CD14-positive monocyte (primary cell): ENCODE measurements around the gene ANKRD49. TPM values are rescaled to one million over a fixed set of nuclear protein-coding genes. Genes with fewer than 3 reads are reported as not detected.

Experiments
- DNase-seq, 3 donors: peaks; one replicate each; pipeline ENCODE4 v3.0.0-alpha.2; 2011 to 2022
- H2AFZ ChIP-seq: 2 replicates; pipeline ENCODE4 v1.6.0; 2012; ENCODE audit warnings: mild to moderate bottlenecking, low read depth, low read length, inconsistent platforms; ENCODE audit not compliant: insufficient read depth, poor library complexity, severe bottlenecking
- H3K27ac ChIP-seq, 2 donors: 1 replicate in 1 of 2; 2 replicates in 1 of 2; pipeline ENCODE4 v1.5.1; 2012 to 2013; ENCODE audit warnings: low read length in 2 of 2, control low read depth in 1 of 2, inconsistent platforms in 1 of 2, low read depth in 1 of 2, mild to moderate bottlenecking in 1 of 2
- H3K27me3 ChIP-seq, 2 donors: one replicate each; pipeline versions ENCODE4 v1.6.0 to v1.6.1; 2011 to 2013; ENCODE audit warnings: low read length in 2 of 2; ENCODE audit not compliant: control insufficient read depth in 2 of 2, insufficient read depth in 2 of 2
- H3K36me3 ChIP-seq, 2 donors: replicated peaks in 1 of 2; 1 replicate in 1 of 2; 2 replicates in 1 of 2; pipeline versions ENCODE4 v1.5.1 to v1.6.1; 2012 to 2013; ENCODE audit warnings: low read length in 2 of 2, control low read depth in 1 of 2, inconsistent platforms in 1 of 2, mild to moderate bottlenecking in 1 of 2; ENCODE audit not compliant: insufficient read depth in 2 of 2, control insufficient read depth in 1 of 2
- H3K4me1 ChIP-seq, 2 donors: 1 replicate in 1 of 2; 2 replicates in 1 of 2; pipeline versions ENCODE4 v1.5.1 to v1.6.1; 2012 to 2013; ENCODE audit warnings: low read length in 2 of 2, control low read depth in 1 of 2, inconsistent platforms in 1 of 2, mild to moderate bottlenecking in 1 of 2, moderate library complexity in 1 of 2; ENCODE audit not compliant: insufficient read depth in 2 of 2, control insufficient read depth in 1 of 2
- H3K4me2 ChIP-seq: replicated peaks from 2 replicates; pipeline ENCODE3; 2012; ENCODE audit warnings: low read length, moderate library complexity, mild to moderate bottlenecking; ENCODE audit not compliant: poor library complexity, severe bottlenecking; ENCODE audit errors: extremely low read depth
- H3K4me3 ChIP-seq, 3 experiments: fragments of 200-600 bp in 1 of 3; sonication (generic) in 1 of 3; replicated peaks in 1 of 3; 1 replicate in 2 of 3; 2 replicates in 1 of 3; pipeline ENCODE4 v1.5.1; 2011 to 2013; ENCODE audit warnings: low read length in 3 of 3, mild to moderate bottlenecking in 3 of 3, control low read depth in 2 of 3, low read depth in 2 of 3, inconsistent platforms in 1 of 3, moderate library complexity in 1 of 3
- H3K79me2 ChIP-seq: 2 replicates; pipeline ENCODE4 v1.6.0; 2012; ENCODE audit warnings: mild to moderate bottlenecking, control low read depth, inconsistent platforms, low read length, moderate library complexity; ENCODE audit not compliant: insufficient read depth
- H3K9ac ChIP-seq: 2 replicates; pipeline ENCODE4 v1.6.0; 2017; ENCODE audit warnings: low read length, mild to moderate bottlenecking; ENCODE audit not compliant: insufficient read depth, poor library complexity, severe bottlenecking
- H3K9me3 ChIP-seq, 2 donors: replicated peaks in 1 of 2; 1 replicate in 1 of 2; 2 replicates in 1 of 2; pipeline versions ENCODE4 v1.5.1 to v1.6.1; 2012 to 2013; ENCODE audit warnings: low read length in 2 of 2, control low read depth in 1 of 2; ENCODE audit not compliant: control insufficient read depth in 1 of 2, insufficient read depth in 1 of 2
- H4K20me1 ChIP-seq: 2 replicates; pipeline ENCODE4 v1.6.0; 2012; ENCODE audit warnings: mild to moderate bottlenecking, low read length, control low read depth, moderate library complexity; ENCODE audit not compliant: insufficient read depth
- H3K27ac Mint-ChIP-seq, 7 donors: one replicate each; pipeline ENCODE4 v1.8.0; 2020; ENCODE audit warnings: mild to moderate bottlenecking in 7 of 7, mixed read lengths in 7 of 7, moderate library complexity in 6 of 7, inconsistent platforms in 2 of 7
- H3K27me3 Mint-ChIP-seq, 3 donors: one replicate each; pipeline ENCODE4 v1.8.0; 2021 to 2022; ENCODE audit warnings: low read depth in 3 of 3, mild to moderate bottlenecking in 3 of 3, mixed read lengths in 3 of 3, moderate library complexity in 3 of 3, inconsistent platforms in 1 of 3
- H3K36me3 Mint-ChIP-seq, 2 donors: one replicate each; pipeline ENCODE4 v1.8.0; 2020; ENCODE audit warnings: mixed read lengths in 2 of 2, inconsistent platforms in 1 of 2, mild to moderate bottlenecking in 1 of 2
- H3K4me1 Mint-ChIP-seq: one replicate; pipeline ENCODE4 v1.8.0; 2020; ENCODE audit warnings: mild to moderate bottlenecking, mixed read lengths
- H3K4me3 Mint-ChIP-seq, 2 donors: one replicate each; pipeline ENCODE4 v1.8.0; 2020; ENCODE audit warnings: mild to moderate bottlenecking in 2 of 2, mixed read lengths in 2 of 2, moderate library complexity in 1 of 2
- H3K9me3 Mint-ChIP-seq, 7 donors: one replicate each; pipeline ENCODE4 v1.8.0; 2020 to 2022; ENCODE audit warnings: mixed read lengths in 7 of 7, mild to moderate bottlenecking in 6 of 7, moderate library complexity in 6 of 7, inconsistent platforms in 2 of 7
- CTCF ChIP-seq: fragments of 200-600 bp; IDR thresholded peaks from one replicate; pipeline ENCODE4 v1.8.0; 2022; ENCODE audit warnings: antibody characterized with exemption, mild to moderate bottlenecking
- WGBS: methylation state at CpG from one replicate; pipeline ENCODE4 v1.1.5; 2013; ENCODE audit warnings: missing lambda C conversion rate; ENCODE audit not compliant: insufficient coverage; 5-methylcytosine and 5-hydroxymethylcytosine counted together
- intact Hi-C, 2 donors: fragments of 100-400 bp; cut with micrococcal nuclease; formaldehyde crosslinking; loops; one replicate each; pipeline versions ENCODE4 v1.15.0 to v1.15.1; 2023
- polyA plus RNA-seq, 3 donors: library from polyadenylated mRNA; depleted of rRNA in 1 of 3; unstranded in 2 of 3; stranded (reverse) in 1 of 3; fragments of 300-500 nt in 2 of 3; fragments of >200 nt in 1 of 3; fragmentation: Illumina TruSeq in 2 of 3; gene quantifications; 1 replicate in 2 of 3; 2 replicates in 1 of 3; pipeline ENCODE4 v1.2.3, GENCODE V29; 2012 to 2021

ANKRD49 gene
- polyA plus RNA-seq, 3 donors, result 12.0 to 13.1 (median 12.8) TPM

GRCh38 chr11:94528551-94528950 is 34.8 kb downstream of the ANKRD49 start:
- no peak overlapping the region for H3K4me3 Mint-ChIP-seq
- H3K4me1 Mint-ChIP-seq, result peaks cover 28% of the 10 kb centered on the region
- no peak overlapping the region for H3K4me2 ChIP-seq
- no peaks in the 10 kb centered on the region for H3K9me3 ChIP-seq
- no peaks in the 10 kb centered on the region for H3K27me3 Mint-ChIP-seq
- intact Hi-C loops, result no loop called here
- no peak overlapping the region for H3K27ac ChIP-seq
- no peak overlapping the region for H3K4me3 ChIP-seq
- TF ChIP-seq CTCF, result no peak
- H4K20me1 ChIP-seq, result no peaks in the 10 kb centered on the region
- H3K27ac Mint-ChIP-seq, result peak overlapping the region in 1 of 7 donors; percentile 41
- H3K36me3 Mint-ChIP-seq, result no peaks in the 10 kb centered on the region
- peaks cover 24 to 26% of the 10 kb centered on the region in 2 donors for H3K4me1 ChIP-seq
- no peaks in the 10 kb centered on the region for H3K36me3 ChIP-seq
- no peaks in the 10 kb centered on the region for H3K27me3 ChIP-seq
- H3K9me3 Mint-ChIP-seq, result no peaks in the 10 kb centered on the region
- H3K79me2 ChIP-seq, result peaks cover 8% of the 10 kb centered on the region
- no peak overlapping the region for H2AFZ ChIP-seq
- DNase-seq, result no peak
- H3K9ac ChIP-seq, result no peak overlapping the region

GRCh38 chr11:94532211-94532610 is 38.4 kb downstream of the ANKRD49 start:
- Histone ChIP-seq H4K20me1 (no peaks in the 10 kb centered on the region), H3K79me2 (peaks cover 18% of the 10 kb centered on the region), H3K9ac (no peak overlapping the region), H3K4me1 (peaks cover 29 to 32% of the 10 kb centered on the region in 2 donors), H3K27ac (no peak overlapping the region), H3K4me2 (no peak overlapping the region), H3K36me3 (no peaks in the 10 kb centered on the region), H2AFZ (no peak overlapping the region), H3K4me3 (no peak overlapping the region), H3K27me3 (no peaks in the 10 kb centered on the region), H3K9me3 (no peaks in the 10 kb centered on the region)
- H3K4me1 Mint-ChIP-seq, result peaks cover 39% of the 10 kb centered on the region
- no peaks in the 10 kb centered on the region for H3K9me3 Mint-ChIP-seq
- no peaks in the 10 kb centered on the region for H3K36me3 Mint-ChIP-seq
- intact Hi-C loops, result no loop called here
- H3K27me3 Mint-ChIP-seq, result no peaks in the 10 kb centered on the region
- no peak overlapping the region for H3K4me3 Mint-ChIP-seq
- no peak overlapping the region for H3K27ac Mint-ChIP-seq
- WGBS, result 94% methylated on average over 2 of the region's 3 CpGs
- TF ChIP-seq CTCF, result no peak
- DNase-seq, result no peak
